Colonic mucosa (tissue), 4 donors: ENCODE results near the gene ATP6V0D1. TPM values are rescaled to one million over a fixed set of nuclear protein-coding genes. Genes with fewer than 3 reads are reported as not detected.
A peak's percentile ranks its signal among the peaks of the same experiment; 100 is the strongest.
"Not testable (repeated sequence)": the region's sequence is repeated elsewhere in the genome, so short reads cannot be mapped to it uniquely, and the experiment has no call there.

Experiments
- DNase-seq: peaks from one replicate; pipeline ENCODE4 v3.0.0-alpha.2; 2020
- H3K27ac ChIP-seq: fragments of 200-600 bp; one replicate; pipeline ENCODE4 v1.8.0; 2021
- H3K27me3 ChIP-seq: fragments of 200-600 bp; one replicate; pipeline ENCODE4 v1.8.0; 2021
- H3K36me3 ChIP-seq: fragments of 200-600 bp; one replicate; pipeline ENCODE4 v1.8.0; 2021
- H3K4me1 ChIP-seq: fragments of 200-600 bp; one replicate; pipeline ENCODE4 v1.8.0; 2021; ENCODE audit warnings: mild to moderate bottlenecking
- H3K4me3 ChIP-seq: fragments of 200-600 bp; one replicate; pipeline ENCODE4 v1.8.0; 2021
- H3K9ac ChIP-seq, 2 donors: one replicate each; pipeline ENCODE4 v1.7.0; 2013; ENCODE audit warnings: control low read depth in 2 of 2, low read depth in 2 of 2, low read length in 2 of 2
- H3K9me3 ChIP-seq: fragments of 200-600 bp; one replicate; pipeline ENCODE4 v1.8.0; 2021
- CTCF ChIP-seq: fragments of 200-600 bp; IDR thresholded peaks from one replicate; pipeline ENCODE4 v1.8.0; 2022; ENCODE audit warnings: antibody characterized with exemption, mild to moderate bottlenecking
- intact Hi-C: fragments of 100-400 bp; cut with DNase I; formaldehyde crosslinking; loops from one replicate; pipeline ENCODE4 v1.14.1; 2022
- total RNA-seq, 2 donors: library from RNA; stranded (reverse); fragmentation: NEBNext Ultra II Directional in 1 of 2; extraction: Animal tissue kit (Norgen Biotek cat#: 25700) in 1 of 2; gene quantifications; one replicate each; pipeline ENCODE4 v1.2.1, GENCODE V29; 2021
- donor health status: healthy.
- donor health status: DM: no; HTN: no; CAD: no.
- donor health status: DM: no; HTN: no; CAD: no.

ATP6V0D1 gene
- total RNA-seq, 2 donors from 2014 or later = 194 to 195 TPM

DNA sequence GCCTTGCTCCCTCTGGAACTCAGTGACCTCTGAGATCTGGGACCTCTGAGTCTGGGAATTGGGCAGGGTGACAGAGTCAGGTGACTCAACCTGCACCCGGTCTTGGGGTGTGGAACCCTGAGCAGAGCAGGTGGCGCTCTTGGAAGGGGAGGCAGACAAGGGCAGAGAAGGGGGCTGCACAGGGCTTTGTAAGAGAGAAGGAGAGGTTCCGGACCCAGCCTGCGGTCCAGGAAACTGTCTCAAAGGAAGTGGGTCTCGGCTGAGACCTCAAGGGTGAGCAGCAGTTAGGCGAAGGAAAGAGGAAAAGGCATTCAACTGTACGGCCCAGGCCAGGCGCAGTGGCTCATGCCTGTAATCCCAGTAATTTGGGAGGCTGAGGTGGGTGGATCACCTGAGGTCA, 37.7 kb upstream of the ATP6V0D1 start:
- Histone ChIP-seq H3K4me1 (no peaks in the 10 kb centered on the region), H3K9ac (no peak overlapping the region), H3K9me3 (no peaks in the 10 kb centered on the region), H3K4me3 (no peak overlapping the region), H3K36me3 (no peaks in the 10 kb centered on the region), H3K27me3 (no peaks in the 10 kb centered on the region), H3K27ac (no peak overlapping the region)
- TF ChIP-seq CTCF = no peak
- intact Hi-C loops = no loop called here
- DNase-seq = no peak

- intact Hi-C loops = no loop called here
- Histone ChIP-seq H3K9me3 (no peaks in the 10 kb centered on the region), H3K36me3 (no peaks in the 10 kb centered on the region), H3K4me1 (no peaks in the 10 kb centered on the region), H3K9ac (peak overlapping the region in 1 of 2 donors; percentile 37), H3K4me3 (no peak overlapping the region), H3K27me3 (no peaks in the 10 kb centered on the region), H3K27ac (no peak overlapping the region)
- DNase-seq = no peak
- no peak for TF ChIP-seq CTCF
Observed at GRCh38 chr16:67517661-67518423, 36.9 kb upstream of the ATP6V0D1 start.

DNA sequence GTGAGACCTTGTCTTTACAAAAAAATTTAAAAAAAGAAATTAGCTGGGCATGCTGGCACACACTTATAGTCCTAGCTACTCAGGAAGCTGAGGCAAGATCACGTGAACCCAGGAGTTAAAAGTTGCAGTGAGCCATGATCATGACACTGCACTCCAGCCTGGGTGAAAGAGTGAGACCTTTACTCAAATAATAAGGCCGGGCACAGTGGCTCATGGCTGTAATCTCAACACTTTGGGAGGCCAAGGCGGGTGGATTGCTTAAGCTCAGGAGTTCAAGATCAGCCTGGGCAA, 36.1 kb upstream of the ATP6V0D1 start:
- H3K4me1 ChIP-seq = no peaks in the 10 kb centered on the region
- no peak overlapping the region for H3K4me3 ChIP-seq
- DNase-seq = no peak
- H3K36me3 ChIP-seq = no peaks in the 10 kb centered on the region
- no peak overlapping the region for H3K9ac ChIP-seq
- H3K9me3 ChIP-seq = no peaks in the 10 kb centered on the region
- intact Hi-C loops = no loop called here
- H3K27ac ChIP-seq = no peak overlapping the region
- H3K27me3 ChIP-seq = no peaks in the 10 kb centered on the region
- TF ChIP-seq CTCF = no peak

- intact Hi-C loops = no loop called here
Observed at GRCh38 chr16:67516296-67517154, 35.6 kb upstream of the ATP6V0D1 start.

DNA sequence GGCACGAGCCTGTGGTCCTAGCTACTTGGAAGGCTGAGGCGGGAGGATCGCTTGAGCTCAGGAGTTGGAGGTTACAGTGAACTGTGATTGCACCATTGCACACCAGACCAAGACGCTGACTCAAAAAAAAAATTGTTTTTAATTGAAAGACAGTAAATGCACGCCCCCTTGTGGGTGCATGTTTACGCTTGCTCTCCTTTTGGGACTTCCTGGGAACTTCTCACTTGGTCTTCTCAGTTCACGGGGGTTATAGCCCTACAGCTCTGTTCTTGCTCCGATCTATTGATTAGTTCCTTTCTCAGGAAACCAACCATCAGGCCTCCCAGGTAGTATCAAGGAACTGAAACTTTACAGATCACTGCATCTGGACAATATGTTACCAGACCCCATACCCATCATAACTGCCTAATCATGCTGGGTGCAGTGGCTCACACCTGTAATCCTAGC, 33.4 kb upstream of the ATP6V0D1 start:
- Histone ChIP-seq H3K4me1 (no peaks in the 10 kb centered on the region), H3K27ac (no peak overlapping the region), H3K27me3 (no peaks in the 10 kb centered on the region), H3K9me3 (no peaks in the 10 kb centered on the region), H3K4me3 (no peak overlapping the region), H3K36me3 (no peaks in the 10 kb centered on the region), H3K9ac (no peak overlapping the region)
- peak; percentile 62 for TF ChIP-seq CTCF
- DNase-seq = peak; percentile 85
- intact Hi-C loops = no loop called here

More at GRCh38 chr16:67516296-67517154, 35.6 kb upstream of the ATP6V0D1 start:
- H3K27me3 ChIP-seq = no peaks in the 10 kb centered on the region
- H3K27ac ChIP-seq = no peak overlapping the region
- no peak overlapping the region for H3K4me3 ChIP-seq
- H3K9ac ChIP-seq = no peak overlapping the region
- DNase-seq = no peak
- no peaks in the 10 kb centered on the region for H3K9me3 ChIP-seq
- TF ChIP-seq CTCF = no peak
- no peaks in the 10 kb centered on the region for H3K4me1 ChIP-seq
- no peaks in the 10 kb centered on the region for H3K36me3 ChIP-seq

- H3K27me3 ChIP-seq, H3K9me3 ChIP-seq, H3K4me3 ChIP-seq, H3K36me3 ChIP-seq, DNase-seq, H3K9ac ChIP-seq, H3K27ac ChIP-seq, intact Hi-C loops, H3K4me1 ChIP-seq: not testable (repeated sequence)
Observed at GRCh38 chr16:67513892-67514291, 32.9 kb upstream of the ATP6V0D1 start.
